22Rv1 (cell line): ENCODE results near the gene MAP6D1.
"Not testable (repeated sequence)": the region's sequence is repeated elsewhere in the genome, so short reads cannot be mapped to it uniquely, and the experiment has no call there.

Experiments used
- H3K27ac ChIP-seq: fragments of 450-650 bp; 2 replicates; pipeline ENCODE4 v1.5.1; 2017
- CTCF ChIP-seq: fragments of 450-650 bp; IDR thresholded peaks from 2 replicates; pipeline ENCODE4 v1.5.1; 2017; ENCODE audit warnings: mild to moderate bottlenecking
- ZFX ChIP-seq: fragments of 450-650 bp; IDR thresholded peaks from 2 replicates; pipeline ENCODE4 v1.6.1; 2017; ENCODE audit warnings: antibody characterized with exemption, borderline replicate concordance

MAP6D1 gene

DNA sequence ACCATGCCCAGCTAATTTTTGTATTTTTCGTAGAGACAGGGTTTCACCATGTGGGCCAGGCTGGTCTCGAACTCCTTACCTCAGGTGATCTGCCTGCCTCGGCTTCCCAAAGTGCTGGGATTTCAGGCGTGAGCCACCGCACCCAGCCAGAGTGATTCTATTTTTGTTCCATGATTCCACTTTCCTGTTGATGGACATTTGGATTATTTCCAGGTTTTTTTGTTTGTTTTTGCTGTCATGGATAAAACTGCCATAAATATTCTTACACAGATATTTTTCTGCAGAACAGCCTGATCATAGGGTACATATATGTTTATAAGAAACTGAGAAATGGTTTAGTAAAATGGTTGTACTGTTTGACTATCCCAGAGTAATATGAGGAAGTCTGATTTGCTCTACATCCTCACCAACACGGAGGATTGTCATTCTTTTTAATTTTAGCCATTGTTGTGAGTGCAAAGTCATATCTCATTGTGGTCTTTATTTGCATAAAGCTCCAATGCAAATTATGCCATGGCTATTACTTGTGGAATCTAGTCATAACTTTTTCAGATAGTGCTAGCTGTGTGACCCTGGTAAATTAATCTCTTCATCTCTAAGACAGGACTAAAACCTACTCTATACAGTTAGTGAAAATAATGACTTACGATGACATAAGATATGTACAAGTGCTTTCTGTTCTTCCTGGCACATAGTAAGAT is 42.7 kb downstream of the MAP6D1 start:
- TF ChIP-seq CTCF (no peak), ZFX (no peak)
- H3K27ac ChIP-seq = no peak overlapping the region

GRCh38 chr3:183781246-183781645 is 44.1 kb downstream of the MAP6D1 start:
- TF ChIP-seq ZFX (no peak), CTCF (no peak)
- H3K27ac ChIP-seq = no peak overlapping the region

- TF ChIP-seq ZFX (no peak), CTCF (no peak)
- no peak overlapping the region for H3K27ac ChIP-seq
Observed at GRCh38 chr3:183779896-183780465, 45.4 kb downstream of the MAP6D1 start.

DNA sequence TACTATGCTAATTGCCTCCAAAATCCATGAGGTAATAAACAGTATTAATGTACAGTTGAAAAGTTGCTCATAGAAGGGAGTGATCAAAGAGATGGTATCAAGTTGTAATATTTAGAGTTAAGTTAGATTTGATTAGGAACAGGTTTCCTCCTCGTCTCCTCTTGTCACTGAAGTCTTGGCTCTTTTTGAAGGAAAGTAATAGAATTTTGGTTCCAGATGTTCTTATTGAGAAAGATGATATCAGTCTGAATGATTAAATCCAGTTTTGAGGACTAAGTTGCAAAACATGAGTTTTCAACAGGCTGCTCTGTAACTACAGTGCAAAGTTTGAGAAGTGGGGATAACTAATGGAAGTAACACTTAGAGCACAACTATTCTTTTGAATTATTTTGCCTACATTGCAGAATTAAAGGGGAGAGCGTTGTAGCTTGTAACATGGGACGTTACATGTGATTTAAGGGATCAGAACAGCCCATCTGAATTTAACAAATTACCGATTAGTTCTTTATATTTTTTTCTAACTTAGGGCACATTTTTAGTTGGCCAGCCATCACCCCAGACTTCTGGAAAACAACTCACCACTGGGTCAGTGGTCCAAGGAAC is 48.3 kb downstream of the MAP6D1 start:
- H3K27ac ChIP-seq = no peak overlapping the region
- TF ChIP-seq ZFX (no peak), CTCF (no peak)

DNA sequence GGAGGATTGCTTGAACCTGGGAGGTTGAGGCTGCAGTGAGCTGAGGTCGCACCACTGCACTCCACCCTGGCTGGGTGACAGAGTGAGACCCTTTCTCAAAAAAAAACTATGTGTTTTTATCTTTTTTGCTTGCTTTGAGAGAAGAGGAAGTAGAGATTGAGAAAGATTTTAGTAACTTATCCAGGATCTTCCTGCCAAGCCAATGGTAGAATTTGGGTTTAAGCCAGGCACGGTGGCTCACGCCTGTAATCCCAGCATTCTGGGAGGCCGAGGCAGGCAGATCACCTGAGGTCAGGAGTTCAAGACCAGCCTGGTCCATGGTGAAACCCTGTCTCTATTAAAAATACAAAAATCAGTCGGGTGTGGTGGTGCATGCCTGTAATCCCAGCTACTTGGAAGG is 48.9 kb downstream of the MAP6D1 start:
- H3K27ac ChIP-seq = not testable (repeated sequence)

DNA sequence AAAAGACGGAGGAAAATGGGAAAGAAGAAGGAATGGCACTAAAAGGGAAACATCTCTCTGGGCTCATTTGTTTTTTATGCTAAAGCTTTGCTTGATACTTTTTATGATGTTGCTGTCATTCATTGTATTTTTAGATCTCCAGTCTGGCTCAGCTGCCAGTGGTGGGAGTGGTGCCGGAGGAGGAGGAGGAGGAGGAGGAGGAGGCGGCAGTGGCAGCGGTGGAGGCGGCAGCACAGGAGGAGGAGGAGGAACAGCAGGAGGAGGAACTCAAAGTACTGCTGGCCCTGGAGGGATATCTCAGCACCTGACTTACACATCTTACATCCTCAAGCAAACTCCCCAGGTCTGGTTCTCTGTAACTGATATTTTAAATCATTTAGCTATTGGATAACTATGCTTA is 49.6 kb downstream of the MAP6D1 start:
- no peak overlapping the region for H3K27ac ChIP-seq
- no peak for TF ChIP-seq CTCF
- no peak for TF ChIP-seq ZFX

GRCh38 chr3:183774631-183775030 is 50.7 kb downstream of the MAP6D1 start:
- no peak for TF ChIP-seq CTCF
- TF ChIP-seq ZFX = no peak
- no peak overlapping the region for H3K27ac ChIP-seq
